Measurements from ENCODE around the gene GALNT12.

- TF ChIP-seq POLR2A (IDR thresholded peaks at IDR 0.05; ENCODE audit: low read length): no peak
- no peak for TF ChIP-seq GATA1 (IDR thresholded peaks at IDR 0.05; ENCODE audit: low read depth, low read length)
Measured at GRCh38 chr9:98866435-98867102, 59.1 kb downstream of the GALNT12 start.
